Stimulated activated CD4-positive, alpha-beta T cell treated with anti-CD3 and anti-CD28 coated beads, Interleukin-2, amount 100 ng/mL, for 48 hours (primary cell): ENCODE data around the gene TMEM59.
"Not testable (repeated sequence)": the region's sequence is repeated elsewhere in the genome, so short reads cannot be mapped to it uniquely, and the experiment has no call there.

Experiments used
- DNase-seq, 2 donors: peaks; one replicate each; pipeline ENCODE4 v3.0.0-alpha.2; 2020

TMEM59 gene

DNA sequence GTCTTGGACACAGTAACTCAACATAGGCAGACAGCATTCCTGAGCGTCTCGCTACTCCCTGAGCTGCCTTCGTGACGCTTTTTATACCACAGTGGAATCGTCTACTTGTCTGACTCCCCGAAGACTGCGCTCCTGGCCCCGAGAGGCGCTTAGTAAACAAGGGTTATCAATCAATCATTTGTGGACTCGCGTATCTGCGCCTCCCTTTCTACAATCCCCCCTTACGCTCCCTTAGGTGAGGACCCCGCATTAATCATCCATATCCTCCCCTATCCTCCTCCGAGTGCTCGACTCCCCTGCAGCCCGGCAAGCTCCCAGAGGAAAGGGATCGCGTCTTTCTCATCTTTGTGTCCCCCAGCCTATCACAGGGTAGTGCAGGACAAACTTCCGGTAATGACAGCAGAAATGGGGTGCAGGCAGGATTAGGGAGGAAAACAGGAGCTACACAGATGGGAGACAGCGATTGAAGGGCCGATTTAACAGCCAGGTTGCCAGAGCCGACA lies 522 bp downstream of the TMEM59 start:
- peak; percentile 15 to 19 for DNase-seq

DNA sequence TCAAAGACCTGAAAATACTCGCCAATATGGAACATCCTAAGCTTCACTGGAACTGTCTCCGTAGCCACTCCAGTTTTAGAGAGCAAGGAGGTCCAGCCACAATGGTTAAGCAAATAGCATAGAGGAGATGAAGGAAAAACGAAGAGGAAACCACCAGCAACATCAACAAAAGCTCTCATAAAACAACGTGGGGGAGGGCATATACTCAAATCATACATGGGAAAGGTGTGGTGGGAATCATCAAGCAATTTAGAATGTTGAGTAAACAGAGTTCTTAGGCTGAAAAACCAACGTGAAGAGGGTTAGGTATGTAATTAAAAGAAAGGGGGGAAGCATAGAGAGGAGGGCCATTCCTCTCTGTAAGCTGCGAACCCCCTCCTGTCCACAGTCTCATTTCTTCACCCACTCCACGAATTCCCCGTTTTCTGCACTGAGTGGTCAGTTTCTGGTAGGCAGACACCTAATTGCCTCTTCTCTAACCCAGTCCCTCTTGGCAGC lies 1.0 kb downstream of the TMEM59 start:
- no peak for DNase-seq

DNA sequence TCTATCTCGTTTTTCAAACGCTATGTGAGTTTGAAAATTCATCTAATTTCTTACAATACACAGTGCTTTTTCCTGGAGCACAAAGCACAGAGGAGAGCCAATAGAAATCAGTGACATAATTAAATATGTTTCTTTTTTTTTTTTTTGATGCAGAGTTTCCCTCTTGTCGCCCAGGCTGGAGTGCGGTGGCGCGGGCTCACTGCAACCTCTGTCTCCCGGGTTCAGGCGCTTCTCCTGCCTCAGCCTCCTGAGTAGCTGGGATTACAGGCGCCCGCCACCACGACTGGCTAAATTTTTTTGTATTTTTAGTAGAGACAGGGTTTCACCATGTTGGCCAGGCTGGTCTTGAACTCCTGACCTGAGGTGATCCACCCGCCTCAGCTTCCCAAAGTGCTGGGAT lies 2.6 kb downstream of the TMEM59 start:
- not testable (repeated sequence) for DNase-seq

DNA sequence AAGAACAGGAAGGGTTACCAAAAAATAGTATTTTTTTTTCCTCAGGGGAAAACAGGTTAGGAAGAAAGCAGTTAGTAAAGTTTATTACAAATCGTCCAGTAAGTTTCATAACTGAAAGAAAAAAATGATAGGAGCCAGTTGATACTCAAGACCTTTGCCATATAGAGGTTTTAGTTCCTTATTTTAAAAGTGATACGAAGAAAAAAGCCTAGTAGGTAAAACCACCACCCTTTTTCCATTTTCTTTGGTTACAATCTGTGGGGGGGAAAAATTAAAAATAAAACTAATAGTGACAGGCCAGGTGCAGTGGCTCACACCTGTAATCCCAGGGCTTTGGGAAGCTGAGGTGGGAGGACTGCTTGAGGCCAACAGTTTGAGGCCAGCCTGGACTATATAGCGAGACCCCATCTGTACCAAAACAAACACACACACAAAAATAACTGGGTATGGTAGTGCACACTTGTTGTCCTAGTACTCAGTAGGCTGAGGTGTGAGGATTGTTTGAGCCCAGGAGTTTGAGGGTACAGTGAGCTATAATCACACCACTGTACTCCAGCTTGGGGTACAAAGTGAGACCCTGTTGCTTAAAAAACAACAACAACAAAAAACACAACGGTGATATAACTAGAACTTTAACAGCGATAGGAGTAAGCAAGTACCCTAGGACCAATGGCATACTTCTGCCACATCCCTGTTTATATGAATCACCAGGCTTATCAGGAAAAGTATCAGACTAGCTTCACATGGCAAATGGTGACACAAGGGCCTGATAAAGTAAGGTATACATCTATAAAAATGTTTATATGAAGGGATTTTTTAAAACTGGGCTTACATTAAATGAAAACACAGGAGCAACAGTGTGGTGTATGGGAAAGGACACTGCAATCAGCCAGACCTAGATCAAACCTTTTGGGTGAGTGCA lies 5.4 kb downstream of the TMEM59 start:
- DNase-seq = no peak

DNA sequence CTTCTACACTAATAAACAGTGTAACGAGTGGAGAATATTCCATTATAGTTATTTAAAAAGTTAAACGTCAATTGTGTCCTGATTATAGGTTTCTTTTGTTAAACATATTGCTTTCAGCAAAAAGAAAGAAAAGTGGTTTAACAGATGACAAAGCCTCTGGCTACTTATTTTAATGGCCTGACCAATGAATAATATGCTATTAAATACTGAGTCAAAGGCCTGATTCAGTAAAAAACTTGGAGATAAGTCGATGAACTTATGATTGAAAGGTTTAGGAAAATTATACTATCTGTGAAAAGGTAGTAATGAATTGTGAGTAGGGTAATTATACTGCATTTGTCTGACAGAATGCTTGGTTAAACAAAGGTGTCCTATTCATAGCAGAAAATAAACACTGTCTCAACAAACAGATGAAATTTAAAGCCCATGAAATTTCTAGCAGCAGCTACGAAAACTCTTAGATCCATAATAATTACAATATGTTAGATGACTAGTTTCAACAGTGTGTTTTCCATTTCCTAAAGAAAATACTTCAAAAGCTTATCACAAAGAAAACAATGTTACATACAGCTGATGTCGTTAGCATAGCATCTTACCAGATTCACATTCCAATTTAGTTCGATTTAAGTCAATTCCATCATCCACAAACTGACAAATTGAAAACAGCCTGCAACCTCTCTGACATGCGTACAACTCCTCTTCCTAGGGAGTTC lies 6.2 kb downstream of the TMEM59 start:
- no peak for DNase-seq

DNA sequence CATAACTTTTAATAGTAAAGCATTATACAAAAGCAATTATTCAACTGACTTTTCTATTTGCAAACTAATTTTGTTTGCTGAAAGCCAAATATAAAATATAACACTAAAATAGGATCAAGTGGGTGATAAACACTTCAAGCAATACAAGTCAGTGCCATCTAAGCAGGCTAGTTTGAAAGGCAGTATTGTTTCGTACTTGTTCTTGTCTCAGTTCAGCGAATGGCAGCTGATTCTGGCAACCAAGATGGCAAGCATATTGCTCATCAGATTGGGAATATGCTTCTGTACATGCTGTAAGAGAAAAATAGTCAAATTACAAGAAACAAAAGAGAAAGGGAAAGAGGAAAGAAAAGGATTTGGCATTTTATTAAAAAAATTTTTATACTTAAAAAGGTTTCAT lies 7.5 kb downstream of the TMEM59 start:
- no peak for DNase-seq

DNA sequence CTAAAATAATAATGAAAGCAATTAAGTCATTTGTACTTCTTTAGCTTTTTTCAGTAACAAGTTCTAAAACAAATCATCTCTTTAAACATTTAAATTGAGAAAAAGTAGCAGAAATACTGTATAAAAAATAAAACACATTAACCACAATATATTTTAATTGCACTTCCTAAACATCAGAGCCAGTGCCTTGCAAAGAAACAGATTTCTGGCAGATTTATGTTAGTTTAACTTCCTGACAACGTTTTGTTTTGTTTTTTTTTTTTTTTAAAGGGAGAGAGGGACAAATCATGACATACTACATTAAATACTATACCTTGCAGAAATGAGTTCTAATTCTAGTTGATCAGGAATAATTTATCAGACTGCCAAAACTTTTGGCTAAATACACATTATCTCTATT lies 11.2 kb downstream of the TMEM59 start:
- no peak for DNase-seq

DNA sequence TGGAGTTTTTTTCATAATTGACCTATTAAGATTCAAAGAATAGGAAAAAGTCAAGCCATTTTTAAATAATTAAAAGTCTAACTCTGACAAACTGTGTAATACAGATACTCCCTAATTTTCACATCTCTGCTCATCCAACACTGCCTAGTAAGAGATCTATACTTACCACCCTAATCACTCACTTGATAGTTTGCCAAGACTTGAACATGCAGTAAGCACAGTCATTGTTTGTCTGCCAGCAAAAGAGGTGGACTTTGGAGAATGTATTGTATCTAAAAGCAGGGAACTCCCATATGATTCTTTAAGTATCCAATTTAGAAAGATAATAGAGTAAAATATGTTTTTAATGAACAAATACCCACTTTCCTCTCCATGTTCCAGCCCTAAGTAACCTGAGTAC lies 15.5 kb downstream of the TMEM59 start:
- DNase-seq = no peak

DNA sequence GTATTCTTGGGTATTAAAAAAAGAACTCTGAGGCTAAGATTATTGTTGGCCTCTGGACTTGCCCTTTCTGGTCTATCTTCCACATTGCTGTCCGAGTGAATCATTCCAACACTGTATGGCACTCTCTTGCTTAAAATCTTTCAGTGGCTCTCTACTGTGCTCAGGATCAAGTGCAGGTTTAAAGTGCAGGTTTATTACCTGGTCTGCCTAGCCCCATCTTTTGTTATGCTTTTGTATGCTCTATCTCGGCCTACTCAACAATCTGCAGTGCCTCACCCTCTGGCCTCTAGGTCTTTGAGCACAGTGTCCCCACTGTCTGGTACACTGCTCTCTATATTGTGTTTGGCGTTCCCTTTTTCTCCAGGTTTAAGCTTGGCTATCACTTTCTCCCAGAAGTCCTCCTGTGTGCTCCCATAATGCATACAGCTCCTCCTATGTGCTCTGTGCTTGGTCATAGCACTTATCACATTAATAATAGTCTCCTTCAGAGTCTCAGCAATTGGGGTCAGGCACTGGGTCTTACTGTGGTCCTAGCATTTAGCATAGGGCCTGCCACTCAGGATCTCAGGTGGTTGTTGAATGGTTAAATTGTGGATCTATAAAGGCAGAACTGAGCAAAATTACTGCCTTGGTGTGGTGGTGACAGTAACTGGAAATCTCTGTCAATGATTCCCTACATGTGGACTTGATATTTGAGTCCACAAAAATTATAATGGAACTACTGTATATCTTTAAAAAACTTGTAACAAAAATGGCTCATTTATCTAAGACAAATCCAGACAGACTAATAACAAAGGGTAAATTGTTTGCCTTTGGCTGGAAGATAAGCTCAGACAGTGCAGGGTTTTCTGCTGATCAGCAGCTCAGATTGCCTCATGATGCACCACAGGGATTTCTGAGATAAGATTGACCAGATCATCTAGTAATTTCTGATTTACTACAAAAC lies 24.4 kb downstream of the TMEM59 start:
- DNase-seq = no peak

DNA sequence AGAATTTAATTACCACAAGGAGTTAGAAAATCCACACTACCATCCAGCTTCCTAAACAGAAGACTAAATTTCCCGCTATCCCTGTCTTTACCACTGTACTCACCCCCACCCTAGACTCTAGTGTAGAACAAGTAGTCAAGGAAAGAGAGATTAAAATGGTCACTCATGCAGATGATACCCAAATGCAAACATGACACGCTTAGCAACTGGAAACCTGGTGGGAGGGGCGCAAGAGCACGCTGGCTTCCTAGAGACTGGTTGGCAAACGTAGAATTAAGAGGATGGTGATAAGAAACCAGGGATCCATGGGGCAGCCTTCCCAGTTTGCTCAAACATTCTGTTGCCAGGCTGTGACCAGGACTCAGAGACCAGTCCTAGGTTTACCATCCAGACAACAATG lies 25.2 kb downstream of the TMEM59 start:
- no peak for DNase-seq

DNA sequence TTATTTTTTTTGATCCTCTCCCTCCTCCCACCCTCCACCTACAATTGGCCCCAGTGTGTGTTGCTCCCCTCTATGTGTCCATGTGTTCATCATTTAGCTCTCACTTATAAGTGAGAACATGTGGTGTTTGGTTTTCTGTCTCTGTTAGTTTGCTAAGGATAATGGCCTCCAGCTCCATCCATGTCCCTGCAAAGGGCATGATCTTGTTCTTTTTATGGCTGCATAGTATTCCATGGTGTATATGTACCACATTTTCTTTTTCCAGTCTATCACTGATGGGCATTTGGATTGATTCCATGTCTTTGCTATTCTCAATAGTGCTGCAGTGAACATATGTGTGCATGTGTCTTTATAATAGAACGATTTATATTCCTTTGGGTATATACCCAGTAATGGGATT lies 28.2 kb downstream of the TMEM59 start:
- not testable (repeated sequence) for DNase-seq

DNA sequence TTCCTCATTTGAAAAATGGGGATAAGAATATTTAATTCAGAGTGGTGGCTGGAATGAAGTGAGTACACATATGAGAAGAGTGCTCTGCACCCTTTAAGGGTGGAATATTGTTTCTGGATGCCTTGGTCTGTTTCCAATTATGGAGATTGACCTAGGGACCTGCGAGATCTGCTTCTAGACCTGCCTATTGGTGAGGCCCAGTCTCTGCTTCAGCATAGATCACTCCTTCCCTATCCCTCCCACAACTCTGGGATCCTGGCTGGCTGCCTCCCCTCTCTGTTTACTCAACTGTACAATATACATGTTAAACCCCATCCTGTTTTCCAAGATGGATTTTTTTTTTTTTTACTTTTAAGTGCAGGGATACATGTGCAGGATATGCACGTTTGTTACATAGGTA lies 28.6 kb downstream of the TMEM59 start:
- no peak for DNase-seq

DNA sequence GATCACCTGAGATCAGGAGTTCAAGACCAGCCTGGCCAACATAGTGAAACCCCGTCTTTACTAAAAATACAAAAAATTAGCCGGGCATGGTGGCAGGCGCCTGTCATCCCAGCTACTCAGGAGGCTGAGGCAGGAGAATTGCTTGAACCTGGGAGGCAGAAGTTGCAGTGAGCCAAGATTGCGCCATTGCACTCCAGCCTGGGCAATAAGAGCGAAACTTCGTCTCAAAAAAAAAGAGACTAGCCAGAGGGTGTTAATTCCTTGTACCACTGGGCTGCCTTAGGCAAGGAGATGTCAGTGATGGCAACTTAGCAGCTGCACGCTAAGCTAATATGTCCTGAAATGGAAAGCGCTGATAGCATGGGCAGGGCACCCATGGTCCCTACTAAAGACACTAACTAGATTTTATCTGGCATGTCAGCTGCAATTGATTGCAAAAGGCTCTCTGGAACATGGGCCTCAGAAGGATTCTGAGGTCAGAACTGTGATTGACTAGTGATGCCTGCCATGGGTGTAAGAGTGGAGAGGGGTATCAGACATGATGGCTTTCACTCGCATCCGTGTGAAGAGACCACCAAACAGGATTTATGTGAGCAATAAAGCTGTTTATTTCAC lies 33.3 kb downstream of the TMEM59 start:
- not testable (repeated sequence) for DNase-seq

DNA sequence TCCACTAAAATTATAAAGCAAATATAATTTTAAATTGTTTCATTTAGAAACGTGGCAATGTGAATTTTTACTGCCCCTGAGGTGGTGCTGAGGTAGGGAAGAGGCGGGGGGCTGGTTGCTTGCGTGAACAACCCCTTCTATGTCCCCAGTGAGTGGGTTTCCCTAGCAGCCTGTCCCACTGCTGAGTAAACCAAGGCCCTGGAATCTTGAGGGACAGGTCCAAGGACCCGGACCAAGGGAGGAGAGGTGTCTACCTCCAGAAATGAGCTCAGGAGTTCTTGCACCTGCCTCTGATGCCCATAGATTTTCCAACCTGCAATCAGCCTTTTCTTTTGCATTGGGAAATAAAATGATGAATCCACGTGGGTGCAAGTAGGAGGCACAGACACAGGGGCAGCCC lies 34.4 kb downstream of the TMEM59 start:
- DNase-seq = no peak

DNA sequence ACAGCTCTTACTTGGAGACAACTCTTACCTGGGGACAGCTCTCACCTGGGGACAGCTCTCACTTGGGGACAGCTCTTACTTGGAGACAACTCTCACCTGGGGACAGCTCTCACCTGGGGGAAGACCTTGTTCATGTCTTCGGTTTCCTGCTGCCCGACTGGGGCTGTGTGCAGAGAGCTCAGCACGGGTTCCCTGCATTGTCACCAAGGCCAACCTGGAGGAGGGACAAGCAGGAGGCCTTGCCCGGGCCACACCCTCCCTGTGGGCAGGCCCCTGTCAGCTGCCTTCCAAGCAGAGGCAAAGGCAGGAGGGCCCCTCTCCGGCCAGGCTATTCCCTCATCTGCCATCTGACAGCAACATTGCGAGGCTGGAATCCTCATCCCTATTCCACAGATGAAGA lies 35.0 kb downstream of the TMEM59 start, which contains the start of gene LDLRAD1:
TSS of gene LDLRAD1 (minus strand) at position 208 of the 400 bp plus-strand sequence. CDS start at position 134, 74 bp downstream.
- DNase-seq = no peak

DNA sequence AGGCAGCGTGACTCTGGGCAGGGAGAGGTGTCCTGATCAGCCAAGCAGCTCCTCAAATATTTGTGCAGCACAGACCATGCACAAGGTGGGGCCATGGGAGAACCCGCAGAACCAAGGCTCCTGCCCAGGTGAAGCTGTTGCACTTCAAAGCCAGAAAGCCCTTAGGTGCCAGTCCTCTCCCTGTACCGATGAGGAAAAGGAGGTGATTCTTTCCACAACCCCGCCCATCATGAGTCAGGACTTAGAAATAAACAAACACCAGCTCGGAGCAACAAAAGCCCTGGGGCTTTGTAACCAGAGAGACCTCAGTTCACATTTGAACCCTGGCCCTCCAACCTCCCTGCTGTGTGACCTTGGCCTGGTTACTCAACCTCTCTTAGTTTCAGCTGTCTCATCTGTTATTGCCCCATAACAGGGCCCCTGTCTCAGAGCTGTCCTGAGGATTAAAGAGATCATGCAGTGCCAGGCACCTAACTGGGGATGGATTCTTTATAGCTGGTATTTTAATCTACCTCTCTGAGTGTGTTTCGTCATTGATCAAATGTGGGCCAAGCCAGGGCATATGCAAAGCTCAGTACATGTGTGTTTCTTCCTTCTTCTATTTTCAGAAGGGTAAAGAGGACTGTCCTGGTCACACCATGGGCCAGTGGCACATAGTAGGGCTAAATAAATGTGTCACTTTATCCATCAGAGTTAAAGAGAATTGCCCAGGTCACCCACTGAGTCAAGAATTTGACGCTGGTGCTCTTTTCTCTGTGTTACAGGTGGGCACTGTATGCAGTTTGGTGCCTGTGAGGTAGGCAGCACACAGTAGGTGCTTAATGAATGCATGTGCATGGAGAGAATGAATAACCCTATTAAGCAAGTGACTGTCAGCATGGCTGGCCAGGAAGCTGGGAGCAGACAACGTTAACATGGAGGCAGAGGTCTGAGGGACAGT lies 36.4 kb downstream of the TMEM59 start:
- no peak for DNase-seq

DNA sequence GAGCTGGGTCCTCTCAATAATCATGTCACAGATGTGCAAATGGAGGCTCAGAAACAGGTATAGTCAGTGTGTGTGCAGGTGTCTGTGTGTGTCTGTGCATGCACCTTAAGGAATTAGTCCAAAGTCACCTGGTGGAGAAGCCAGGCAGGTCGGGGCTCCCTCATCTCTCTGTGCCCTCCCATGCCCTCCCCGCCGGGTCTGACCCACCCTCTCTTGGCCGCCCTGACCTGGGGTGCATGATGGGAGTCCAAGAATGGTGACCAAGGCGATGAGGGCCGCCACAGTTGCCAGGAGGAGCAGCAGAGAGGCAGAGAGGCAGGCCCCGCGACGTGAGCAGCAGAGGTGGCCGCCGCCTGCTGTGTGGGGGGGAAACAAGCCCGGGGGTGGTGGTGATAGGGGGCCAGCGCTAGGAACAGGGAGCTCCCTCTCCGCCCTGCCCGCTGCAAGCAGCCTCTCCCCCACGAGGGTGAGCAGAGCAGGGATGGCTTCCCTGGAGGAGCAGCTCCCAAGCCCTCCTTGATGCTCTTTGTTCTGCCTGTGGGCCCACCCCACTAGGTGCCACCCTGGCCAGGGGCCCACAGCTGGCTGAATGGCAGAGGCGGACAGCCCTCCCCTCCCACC lies 38.9 kb downstream of the TMEM59 start:
- no peak for DNase-seq

DNA sequence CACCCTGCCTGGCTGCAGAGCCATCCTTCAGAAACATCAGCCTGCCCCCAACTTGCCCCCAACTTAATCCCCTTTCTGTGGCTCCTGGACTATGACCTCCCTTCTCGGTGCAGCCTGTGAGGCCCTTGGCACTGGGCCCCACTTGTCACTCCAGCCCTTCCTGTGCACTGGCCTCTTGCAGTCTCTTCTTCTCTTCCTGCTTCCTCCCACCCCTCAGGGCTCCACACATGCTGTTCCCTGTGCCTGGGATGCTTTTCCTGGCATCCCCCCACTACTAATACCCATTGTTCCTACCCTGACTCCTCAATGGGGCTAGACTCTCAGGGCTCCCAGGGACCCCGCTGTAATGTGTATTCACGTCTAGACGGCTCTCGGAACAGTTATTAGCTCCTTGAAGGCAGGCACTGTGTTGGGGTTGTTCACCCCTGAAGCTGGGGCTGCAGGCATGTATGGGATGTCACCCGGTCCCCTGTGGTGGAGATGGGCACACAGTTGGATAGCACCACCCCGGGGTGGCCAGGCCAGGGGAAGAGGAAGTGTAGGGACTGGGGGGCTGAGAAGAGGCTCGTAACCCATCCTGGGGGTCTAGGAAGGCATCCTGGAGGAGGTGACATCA lies 39.5 kb downstream of the TMEM59 start:
- DNase-seq = no peak

DNA sequence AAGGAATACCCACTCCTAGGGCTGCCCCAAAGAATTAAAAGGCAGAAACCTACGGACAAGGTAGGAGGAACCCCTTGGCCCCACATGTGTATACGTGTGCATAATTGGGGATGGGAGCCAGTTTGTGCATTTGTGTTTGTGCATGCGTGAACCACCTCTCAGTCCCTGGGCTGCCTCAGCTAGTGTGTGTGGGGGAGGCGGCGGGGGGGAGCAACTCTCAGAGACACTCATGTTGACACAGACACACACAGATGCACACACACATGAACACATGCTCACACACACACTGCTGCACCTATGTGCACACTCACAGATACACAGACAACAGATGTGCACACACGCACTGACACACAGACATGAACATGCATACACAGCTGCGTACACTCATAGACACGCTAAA lies 40.1 kb downstream of the TMEM59 start:
- no peak for DNase-seq

DNA sequence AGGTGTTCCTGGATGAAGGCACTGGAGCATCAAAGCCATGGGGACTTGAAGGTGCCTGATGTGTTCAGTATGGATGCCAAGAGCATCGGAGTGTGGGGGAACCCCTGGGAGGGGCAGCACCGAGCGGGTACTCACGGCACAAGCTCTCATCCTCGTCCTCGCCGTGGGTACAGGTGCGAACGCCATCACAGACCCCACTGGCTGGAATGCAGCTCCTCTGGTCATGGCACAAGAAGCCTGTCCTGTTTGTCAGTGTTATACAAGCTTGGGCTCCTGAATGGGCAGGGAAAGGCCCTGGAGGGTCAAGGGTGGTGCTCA lies 41.0 kb downstream of the TMEM59 start:
- DNase-seq = no peak
